PC-3 (cell line): Measurements from ENCODE around the gene SAMD11. TPM values are rescaled to one million over a fixed set of nuclear protein-coding genes. Genes with fewer than 3 reads are reported as not detected.
A peak's percentile ranks its signal among the peaks of the same experiment; 100 is the strongest.
"Not testable (repeated sequence)": the region's sequence is repeated elsewhere in the genome, so short reads cannot be mapped to it uniquely, and the experiment has no call there.

Source experiments
- ATAC-seq: fragments of 200-7000 bp; cut with Tn5 transposase; 2 replicates; pipeline ENCODE4 v1.9.1; 2020; ENCODE audit warnings: mild to moderate bottlenecking, moderate library complexity
- BruUV-seq: library from RNA; stranded (reverse); fragments of 400-500 nt; replicated peaks from 2 replicates; lab custom pipeline; 2021; lab: Mats Ljungman, UMichigan
- CTCF ChIA-PET: fragments of 300-600 bp; sonication (Branson Sonifier 250); formaldehyde crosslinking; loops from one replicate; lab custom pipeline; 2022; ENCODE audit warnings: antibody characterized with exemption; lab: Charles Lee
- POLR2A ChIA-PET: fragments of 300-600 bp; sonication (Branson Sonifier 250); formaldehyde crosslinking; loops from one replicate; lab custom pipeline; 2022; ENCODE audit warnings: antibody characterized with exemption; ENCODE audit not compliant: unreplicated experiment; lab: Charles Lee
- DNase-seq: peaks from one replicate; pipeline ENCODE4 v3.0.0-alpha.2; 2015
- H2AFZ ChIP-seq: fragments of 300-600 bp; sonication (generic); 2 replicates; pipeline ENCODE4 v1.6.0; 2016; ENCODE audit warnings: antibody characterized with exemption, low read length
- H3F3A ChIP-seq: fragments of 300-600 bp; sonication (generic); one replicate; pipeline ENCODE4 v1.6.0; 2017; ENCODE audit warnings: antibody characterized with exemption, low read length, control low read depth, mild to moderate bottlenecking; ENCODE audit not compliant: unreplicated experiment
- H3K27ac ChIP-seq: fragments of 300-600 bp; sonication (generic); 2 replicates; pipeline ENCODE4 v1.5.1; 2016; ENCODE audit warnings: mild to moderate bottlenecking, low read length
- H3K27me3 ChIP-seq: fragments of 300-600 bp; sonication (generic); 2 replicates; pipeline ENCODE4 v1.6.1; 2016; ENCODE audit warnings: low read length, mixed read lengths
- H3K36me3 ChIP-seq: fragments of 300-600 bp; sonication (generic); 2 replicates; pipeline ENCODE4 v1.6.1; 2016; ENCODE audit warnings: low read depth, mixed run types, low read length, mixed read lengths
- H3K4me1 ChIP-seq: fragments of 300-600 bp; sonication (generic); 2 replicates; pipeline ENCODE4 v1.5.1; 2016; ENCODE audit warnings: low read length; ENCODE audit not compliant: insufficient read depth
- H3K4me2 ChIP-seq: fragments of 300-600 bp; sonication (generic); 2 replicates; pipeline ENCODE4 v1.6.0; 2016; ENCODE audit warnings: low read length
- H3K4me3 ChIP-seq: fragments of 300-600 bp; sonication (generic); 2 replicates; pipeline ENCODE4 v1.5.1; 2016; ENCODE audit warnings: mild to moderate bottlenecking, low read length, mixed read lengths
- H3K79me2 ChIP-seq: fragments of 300-600 bp; sonication (generic); 2 replicates; pipeline ENCODE4 v1.6.1; 2017; ENCODE audit warnings: low read length, mixed read lengths
- H3K9ac ChIP-seq: fragments of 300-600 bp; sonication (generic); 2 replicates; pipeline ENCODE4 v1.6.0; 2016; ENCODE audit warnings: mild to moderate bottlenecking, low read length
- H3K9me2 ChIP-seq: fragments of 300-600 bp; sonication (generic); replicated peaks from 2 replicates; pipeline ENCODE4 v1.6.1; 2016; ENCODE audit warnings: mixed run types, low read length, mixed read lengths
- H3K9me3 ChIP-seq: fragments of 300-600 bp; sonication (generic); 2 replicates; pipeline ENCODE4 v1.6.1; 2016; ENCODE audit warnings: low read length, mixed read lengths
- H4K20me1 ChIP-seq: fragments of 300-600 bp; sonication (generic); 2 replicates; pipeline ENCODE4 v1.6.1; 2016; ENCODE audit warnings: low read length, mixed read lengths
- EZH2 ChIP-seq: fragments of 300-600 bp; sonication (generic); IDR thresholded peaks from one replicate; pipeline ENCODE4 v1.6.1; 2017; ENCODE audit warnings: antibody characterized with exemption, mild to moderate bottlenecking, low read length; ENCODE audit not compliant: unreplicated experiment
- EZH2phosphoT487 ChIP-seq: fragments of 300-600 bp; sonication (generic); IDR thresholded peaks from 2 replicates; pipeline ENCODE4 v1.6.1; 2018; ENCODE audit warnings: mild to moderate bottlenecking, antibody characterized with exemption, low read length, borderline replicate concordance
- intact Hi-C: fragments of 100-400 bp; cut with micrococcal nuclease; formaldehyde crosslinking; loops from 2 replicates; pipeline ENCODE4 v1.9.0; 2023
- total RNA-seq: library from RNA; depleted of rRNA; stranded (reverse); fragments of >200 nt; gene quantifications from 2 replicates; pipeline ENCODE4 v1.2.3, GENCODE V29; 2014
- TF ChIP-seq, protein P1 (sequence below): fragments of 300-600 bp; sonication (generic); conservative IDR thresholded peaks from 2 replicates; pipeline ENCODE4 v1.5.1; 2017; ENCODE audit warnings: antibody characterized with exemption, low read depth, mild to moderate bottlenecking, low read length

The SAMD11 gene
- total RNA-seq, 1 experiment from 2014 or later: 5.8 TPM

DNA sequence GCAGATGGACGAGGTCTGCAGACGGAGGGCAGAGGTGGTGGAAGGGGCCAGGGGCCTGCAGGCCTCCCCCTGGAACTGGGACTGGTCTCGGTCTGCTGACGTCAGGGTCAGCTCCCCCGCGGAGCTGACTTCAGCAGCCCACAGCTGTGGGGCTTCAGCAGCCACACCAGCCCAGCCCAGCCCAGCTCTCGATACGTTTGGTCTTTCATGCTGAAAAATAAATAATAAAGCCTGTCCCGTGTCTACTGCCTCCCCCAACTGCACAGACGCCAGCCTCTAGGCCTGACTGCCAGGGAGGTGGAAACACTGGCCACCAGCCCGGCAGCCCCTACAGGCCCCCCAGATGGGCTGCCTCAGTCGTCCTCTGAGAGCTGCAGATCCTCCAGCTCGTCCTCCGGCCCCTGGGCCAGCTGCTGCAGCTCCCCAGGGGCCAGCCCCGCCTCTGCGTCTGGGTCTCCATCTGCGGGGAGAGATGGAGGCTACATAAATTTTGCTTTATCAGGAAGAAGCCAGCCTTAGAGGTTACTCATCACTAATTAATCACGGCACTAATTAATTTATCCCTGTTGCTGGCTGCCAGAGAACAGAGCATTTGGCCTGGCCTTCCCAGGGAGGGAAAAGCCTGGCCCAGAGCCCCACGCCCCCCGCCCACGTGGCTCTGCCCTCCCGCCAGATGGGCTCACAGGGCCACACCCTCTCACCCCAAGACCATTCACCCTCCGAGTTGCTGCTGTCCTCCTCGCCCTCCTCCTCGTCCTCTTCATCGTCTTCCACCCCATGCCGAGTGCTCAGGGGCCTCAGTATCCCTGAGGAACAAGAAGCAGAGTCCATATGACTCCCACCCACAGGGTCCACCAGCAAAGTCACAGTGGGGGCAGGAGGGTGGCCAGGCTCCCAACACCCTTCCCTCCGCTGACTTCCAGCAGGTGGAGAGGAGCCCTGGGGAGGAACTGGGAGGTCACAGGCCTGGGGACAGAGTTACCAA lies 20.9 kb downstream of the SAMD11 start:
- Histone ChIP-seq H3K27ac (no peak overlapping the region), H3K4me3 (no peak overlapping the region)
- intact Hi-C loops: no loop called here

DNA sequence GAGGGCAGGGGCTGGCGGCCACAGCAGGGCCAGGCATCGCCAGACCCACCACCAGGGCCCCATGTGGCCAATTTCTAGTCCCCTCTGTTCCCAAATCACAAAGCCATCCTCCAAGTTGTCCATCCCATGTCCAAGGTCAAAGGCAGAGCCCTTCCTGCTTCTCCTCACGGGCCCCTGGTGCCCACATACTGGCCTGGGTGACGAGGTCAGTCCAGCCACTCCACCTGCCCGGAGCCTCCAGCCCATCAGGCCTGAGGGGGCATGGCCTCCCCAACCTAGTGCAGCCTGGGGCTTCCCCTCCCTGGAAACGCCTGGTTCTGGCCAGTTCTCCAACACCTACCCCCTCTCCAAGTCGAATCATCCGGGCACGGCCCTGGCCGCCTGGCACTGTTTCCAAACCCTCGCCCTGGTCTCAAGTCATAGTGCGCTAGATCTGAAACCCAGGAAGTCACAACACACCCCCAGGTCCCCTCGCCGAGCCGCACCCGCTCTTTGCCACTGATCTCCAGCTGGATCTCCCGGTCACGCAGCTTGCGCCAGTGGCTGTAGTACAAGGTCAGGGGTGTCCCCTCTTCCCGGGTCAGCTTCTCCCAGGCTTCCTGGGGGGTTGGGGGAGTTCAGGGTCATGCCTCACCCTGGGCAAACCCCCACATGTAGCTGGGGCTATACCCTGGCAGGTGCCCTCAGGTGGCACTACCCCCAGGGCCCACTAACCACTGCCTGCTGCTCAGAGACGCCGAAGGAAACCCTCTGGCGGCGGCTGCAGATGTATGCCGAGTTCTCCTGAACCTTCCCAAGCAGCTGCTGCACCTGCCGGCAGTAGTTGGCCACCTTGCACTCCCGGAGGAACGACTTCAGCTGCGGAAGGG lies 22.2 kb downstream of the SAMD11 start:
- Histone ChIP-seq H3K4me1 (peaks cover 16% of the 10 kb centered on the region), H3K79me2 (no peaks in the 10 kb centered on the region), H3K9me2 (no peaks in the 10 kb centered on the region), H3K27me3 (peaks cover 21% of the 10 kb centered on the region), H3K4me2 (no peak overlapping the region), H3K9ac (no peak overlapping the region), H3K36me3 (peaks cover 30% of the 10 kb centered on the region), H2AFZ (no peak overlapping the region), H3K9me3 (no peaks in the 10 kb centered on the region), H3F3A (no peaks in the 10 kb centered on the region), H3K27ac (no peak overlapping the region), H4K20me1 (no peaks in the 10 kb centered on the region), H3K4me3 (no peak overlapping the region)
- DNase-seq: no peak
- ChIA-PET CTCF (no interaction called here), POLR2A (no interaction called here)
- no peak for ATAC-seq
- intact Hi-C loops: no loop called here
- BruUV-seq: no TSS peak
- TF ChIP-seq, protein P1, sequence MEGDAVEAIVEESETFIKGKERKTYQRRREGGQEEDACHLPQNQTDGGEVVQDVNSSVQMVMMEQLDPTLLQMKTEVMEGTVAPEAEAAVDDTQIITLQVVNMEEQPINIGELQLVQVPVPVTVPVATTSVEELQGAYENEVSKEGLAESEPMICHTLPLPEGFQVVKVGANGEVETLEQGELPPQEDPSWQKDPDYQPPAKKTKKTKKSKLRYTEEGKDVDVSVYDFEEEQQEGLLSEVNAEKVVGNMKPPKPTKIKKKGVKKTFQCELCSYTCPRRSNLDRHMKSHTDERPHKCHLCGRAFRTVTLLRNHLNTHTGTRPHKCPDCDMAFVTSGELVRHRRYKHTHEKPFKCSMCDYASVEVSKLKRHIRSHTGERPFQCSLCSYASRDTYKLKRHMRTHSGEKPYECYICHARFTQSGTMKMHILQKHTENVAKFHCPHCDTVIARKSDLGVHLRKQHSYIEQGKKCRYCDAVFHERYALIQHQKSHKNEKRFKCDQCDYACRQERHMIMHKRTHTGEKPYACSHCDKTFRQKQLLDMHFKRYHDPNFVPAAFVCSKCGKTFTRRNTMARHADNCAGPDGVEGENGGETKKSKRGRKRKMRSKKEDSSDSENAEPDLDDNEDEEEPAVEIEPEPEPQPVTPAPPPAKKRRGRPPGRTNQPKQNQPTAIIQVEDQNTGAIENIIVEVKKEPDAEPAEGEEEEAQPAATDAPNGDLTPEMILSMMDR: no peak
- TF ChIP-seq EZH2 (no peak), EZH2phosphoT487 (no peak)

More for the DNA sequence above, 20.9 kb downstream of the SAMD11 start:
- ChIA-PET CTCF (no interaction called here), POLR2A (no interaction called here)
- H3F3A ChIP-seq: no peaks in the 10 kb centered on the region
- ATAC-seq (no peak), DNase-seq (no peak)
- no peak overlapping the region for H3K9ac ChIP-seq
- H4K20me1 ChIP-seq: no peaks in the 10 kb centered on the region
- no peaks in the 10 kb centered on the region for H3K9me3 ChIP-seq
- H3K36me3 ChIP-seq: peaks cover 17% of the 10 kb centered on the region
- BruUV-seq: TSS peak; percentile 42
- H2AFZ ChIP-seq: no peak overlapping the region
- H3K4me2 ChIP-seq: no peak overlapping the region
- TF ChIP-seq EZH2phosphoT487 (no peak), EZH2 (no peak)
- TF ChIP-seq, protein P1: no peak
- peaks cover 22% of the 10 kb centered on the region for H3K4me1 ChIP-seq
- H3K9me2 ChIP-seq: no peaks in the 10 kb centered on the region
- no peaks in the 10 kb centered on the region for H3K79me2 ChIP-seq
- peaks cover 22% of the 10 kb centered on the region for H3K27me3 ChIP-seq

DNA sequence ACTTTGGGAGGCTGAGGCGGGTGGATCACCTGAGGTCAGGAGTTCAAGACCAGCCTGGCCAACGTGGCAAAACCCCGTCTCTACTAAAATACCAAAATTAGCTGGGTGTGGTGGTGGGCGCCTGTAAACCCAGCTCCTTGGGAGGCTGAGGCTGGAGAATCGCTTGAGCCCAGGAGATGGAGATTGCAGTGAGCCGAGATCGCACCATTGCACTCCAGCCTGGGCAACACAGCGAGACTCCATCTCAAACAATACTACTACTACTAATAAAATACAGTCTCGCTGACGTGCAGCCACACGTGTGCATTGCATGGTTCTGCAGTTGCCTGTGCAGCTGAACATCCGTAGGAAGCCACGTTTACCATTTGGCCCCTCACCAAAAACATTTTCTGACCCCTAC lies 23.1 kb downstream of the SAMD11 start:
- H4K20me1 ChIP-seq, H3K79me2 ChIP-seq, H3K4me3 ChIP-seq, H3F3A ChIP-seq, BruUV-seq, H3K9me3 ChIP-seq, H2AFZ ChIP-seq, H3K27ac ChIP-seq, H3K4me2 ChIP-seq, H3K9me2 ChIP-seq, H3K9ac ChIP-seq, CTCF ChIA-PET, ATAC-seq, DNase-seq, intact Hi-C loops, POLR2A ChIA-PET: not testable (repeated sequence)
- H3K4me1 ChIP-seq: peaks cover 10% of the 10 kb centered on the region
- H3K36me3 ChIP-seq: peaks cover 37% of the 10 kb centered on the region
- H3K27me3 ChIP-seq: peaks cover 12% of the 10 kb centered on the region
